Measurements from ENCODE around the gene POLR1G. TPM values are rescaled to one million over a fixed set of nuclear protein-coding genes. Genes with fewer than 3 reads are reported as not detected.

Gene POLR1G
- total and polyA plus RNA-seq, 9 of the 15 experiments (the other 6 are each of a cell fraction or from before 2014, with no cell fraction given) = 3.0 to 50.1 (median 27.4) TPM

DNA sequence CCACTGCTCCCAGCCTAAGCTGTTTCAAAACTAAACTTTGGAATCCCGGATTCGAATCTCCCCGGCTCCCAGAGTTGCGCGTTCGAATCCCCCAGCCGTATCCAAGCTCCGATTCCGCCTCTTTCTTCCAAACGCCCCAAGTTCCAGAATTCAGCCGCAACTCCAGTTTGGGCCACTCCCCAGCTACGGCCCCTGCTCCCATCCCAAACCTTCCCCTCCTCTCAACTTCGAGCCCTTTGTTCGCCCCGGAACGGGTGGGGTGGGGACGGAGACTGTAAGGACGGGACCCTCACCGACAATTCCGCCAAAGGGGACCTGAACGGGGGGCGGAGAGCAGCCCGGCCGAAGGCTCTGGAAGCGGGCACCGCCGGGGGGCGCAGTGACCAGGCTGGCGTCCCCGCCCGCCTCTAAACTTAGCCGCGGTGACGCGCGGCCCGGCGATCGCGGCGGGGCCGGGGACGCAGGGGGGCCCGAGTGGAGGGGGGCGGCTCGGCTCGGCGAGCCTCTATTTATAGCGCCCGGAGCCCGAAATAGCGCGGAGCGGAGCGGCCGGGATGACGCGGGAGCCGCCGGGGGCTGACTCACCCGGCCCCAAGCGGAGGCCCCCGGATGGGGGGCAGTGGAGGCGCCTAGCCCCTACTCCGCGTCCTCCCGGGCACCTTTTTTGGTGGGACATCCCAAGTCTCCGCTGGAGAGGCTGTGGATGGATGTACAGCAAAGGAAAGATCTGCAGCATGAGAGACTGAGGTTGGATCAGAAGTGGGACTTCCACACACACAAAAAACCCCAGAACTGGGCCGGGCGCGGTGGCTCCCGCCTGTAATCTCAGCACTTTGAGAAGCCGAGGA is 22.2 kb downstream of the POLR1G start (continued):
- no peak for TF ChIP-seq SPI1 (IDR thresholded peaks at IDR 0.05; ENCODE audit: borderline replicate concordance, low read depth, low read length)
- no peak for TF ChIP-seq ZNF354B (CRISPR knock-in tag; IDR thresholded peaks at IDR 0.05)
- no peak for TF ChIP-seq GTF2B (IDR thresholded peaks at IDR 0.05; ENCODE audit: extremely low read depth, insufficient read length)
- TF ChIP-seq ZNF318 (IDR thresholded peaks at IDR 0.05; ENCODE audit: borderline replicate concordance in 1 of 2, low read depth in 1 of 2) = no peak
- no peak for TF ChIP-seq HEY1 (CRISPR knock-in tag; IDR thresholded peaks at IDR 0.05; ENCODE audit: borderline replicate concordance)
- TF ChIP-seq PML (IDR thresholded peaks at IDR 0.05; ENCODE audit: low read length) = no peak
- TF ChIP-seq ZNF316 (IDR thresholded peaks at IDR 0.05) = no peak
- peak in 1 of 2 experiments; percentile 40; a peak in 1 of 3 replicates for TF ChIP-seq CBX3 (IDR thresholded peaks at IDR 0.05; ENCODE audit: borderline replicate concordance in 1 of 2, low read length in 2 of 2)
- no peak for TF ChIP-seq ELF4 (CRISPR knock-in tag; IDR thresholded peaks at IDR 0.05)
- TF ChIP-seq CCNT2 (IDR thresholded peaks at IDR 0.05; ENCODE audit: borderline replicate concordance, extremely low read depth, insufficient read length, low read depth, low read length) = peak; percentile 65
- no peak for TF ChIP-seq E4F1 (CRISPR knock-in tag; IDR thresholded peaks at IDR 0.05; ENCODE audit: borderline replicate concordance)
- peak; percentile 86; the same call in 1 of the 2 replicates for TF ChIP-seq HLTF (IDR thresholded peaks at IDR 0.05)

Data from K562 (cell line).